GM12874 (cell line): ENCODE measurements around the gene TMEM39B.

ENCODE experiments used
- TF ChIP-seq, protein P1 (sequence below): IDR thresholded peaks from 2 replicates; pipeline ENCODE4 v1.5.1; 2011; ENCODE audit warnings: low read depth, mild to moderate bottlenecking, control low read depth, low read length, moderate library complexity; ENCODE audit not compliant: insufficient read depth

Gene TMEM39B

DNA sequence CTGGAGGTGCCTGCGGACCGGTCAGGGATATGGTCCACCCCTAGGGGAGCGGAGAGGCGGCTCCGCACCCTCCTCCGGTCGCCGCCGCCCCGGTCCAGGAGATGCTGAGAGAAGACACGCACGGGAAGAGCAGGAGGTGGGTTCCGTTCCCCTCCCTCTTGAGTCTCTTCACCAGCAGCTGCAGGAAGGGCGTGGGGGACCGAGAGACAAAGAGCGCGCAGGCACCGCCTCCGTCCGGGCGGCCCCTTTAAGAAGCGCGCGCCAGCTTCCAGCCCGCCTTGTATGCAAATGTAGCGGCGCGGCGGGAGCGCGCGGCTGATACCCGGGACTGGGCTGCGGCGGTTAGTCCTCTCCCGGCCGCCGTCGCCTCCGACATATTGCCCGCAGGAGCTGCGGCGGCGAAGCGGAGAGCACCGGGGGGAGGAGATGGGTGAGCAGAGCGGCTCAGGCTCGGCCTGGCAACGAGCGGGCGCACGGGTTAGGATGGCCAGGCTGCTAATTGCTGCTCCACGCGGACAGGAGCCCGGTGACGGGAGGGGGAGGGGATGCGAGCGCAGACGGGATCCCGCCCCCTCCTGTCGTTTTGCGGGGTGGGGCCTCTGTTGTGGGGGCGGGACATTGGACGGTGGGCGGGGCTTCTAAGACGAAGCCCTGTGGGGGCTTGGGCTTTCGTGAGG, at the start of gene TMEM39B:
TMEM39B (plus strand) TSS at position 318 of the 677 bp plus-strand sequence; CDS start at position 427, 109 bp downstream.
- TF ChIP-seq, protein P1, sequence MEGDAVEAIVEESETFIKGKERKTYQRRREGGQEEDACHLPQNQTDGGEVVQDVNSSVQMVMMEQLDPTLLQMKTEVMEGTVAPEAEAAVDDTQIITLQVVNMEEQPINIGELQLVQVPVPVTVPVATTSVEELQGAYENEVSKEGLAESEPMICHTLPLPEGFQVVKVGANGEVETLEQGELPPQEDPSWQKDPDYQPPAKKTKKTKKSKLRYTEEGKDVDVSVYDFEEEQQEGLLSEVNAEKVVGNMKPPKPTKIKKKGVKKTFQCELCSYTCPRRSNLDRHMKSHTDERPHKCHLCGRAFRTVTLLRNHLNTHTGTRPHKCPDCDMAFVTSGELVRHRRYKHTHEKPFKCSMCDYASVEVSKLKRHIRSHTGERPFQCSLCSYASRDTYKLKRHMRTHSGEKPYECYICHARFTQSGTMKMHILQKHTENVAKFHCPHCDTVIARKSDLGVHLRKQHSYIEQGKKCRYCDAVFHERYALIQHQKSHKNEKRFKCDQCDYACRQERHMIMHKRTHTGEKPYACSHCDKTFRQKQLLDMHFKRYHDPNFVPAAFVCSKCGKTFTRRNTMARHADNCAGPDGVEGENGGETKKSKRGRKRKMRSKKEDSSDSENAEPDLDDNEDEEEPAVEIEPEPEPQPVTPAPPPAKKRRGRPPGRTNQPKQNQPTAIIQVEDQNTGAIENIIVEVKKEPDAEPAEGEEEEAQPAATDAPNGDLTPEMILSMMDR: no peak

DNA sequence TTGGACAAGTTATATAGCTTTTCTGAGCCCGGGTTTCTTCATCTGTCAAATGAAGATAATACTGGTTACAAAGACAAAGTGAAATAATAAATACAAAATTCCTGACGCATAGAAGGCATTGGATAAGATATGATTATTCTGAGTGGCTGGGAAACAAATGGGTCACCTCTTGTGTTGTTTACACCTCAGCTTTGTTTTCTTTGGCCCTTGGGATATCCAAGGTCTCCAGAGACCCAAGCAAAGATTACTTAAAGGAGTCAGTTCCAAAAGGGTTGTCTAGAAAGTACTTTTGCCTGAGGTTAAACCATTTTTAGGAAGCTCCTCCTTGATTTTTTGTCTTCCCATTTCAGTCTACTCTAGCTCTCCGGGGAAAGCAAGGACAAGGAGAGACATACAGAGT, 49.4 kb upstream of the TMEM39B start:
- TF ChIP-seq, protein P1: no peak

DNA sequence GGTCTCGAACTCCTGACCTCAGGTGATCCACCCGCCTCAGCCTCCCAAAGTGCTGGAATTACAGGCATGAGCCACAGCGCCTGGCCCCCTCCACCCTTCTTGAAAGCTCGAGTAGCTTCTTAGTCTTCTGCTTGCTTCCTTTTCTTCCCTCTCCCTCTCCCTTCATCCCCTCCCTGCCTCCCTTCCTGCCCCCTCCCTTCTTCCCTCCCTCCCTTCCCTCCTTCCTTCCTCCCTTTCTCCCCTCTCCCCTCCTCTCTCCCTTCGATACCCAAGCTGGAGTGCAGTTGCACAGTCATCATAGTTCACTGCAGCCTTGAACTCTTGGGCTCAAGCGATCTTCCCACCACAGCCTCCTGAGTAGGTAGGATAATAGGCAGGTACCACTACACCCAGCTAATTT, 47.2 kb upstream of the TMEM39B start:
- TF ChIP-seq, protein P1: no peak

DNA sequence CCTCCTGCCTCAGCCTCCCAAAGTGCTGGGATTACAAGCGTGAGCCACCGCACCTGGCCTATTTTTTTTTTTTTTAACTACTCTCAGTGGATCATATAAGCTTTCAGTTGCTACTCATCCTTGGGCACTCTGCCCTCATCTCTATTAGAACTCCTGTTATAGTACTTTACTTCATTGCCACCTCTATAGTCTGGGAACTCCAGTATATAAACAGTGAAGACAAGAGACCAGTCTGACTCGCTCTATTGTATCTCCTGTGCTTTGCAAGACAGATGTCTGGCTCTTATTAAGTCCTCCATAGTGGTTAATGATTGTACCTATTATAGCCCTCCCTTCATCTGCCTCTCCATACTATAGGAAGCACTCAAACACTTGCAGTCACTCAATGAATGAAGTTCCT, 44.0 kb upstream of the TMEM39B start:
- TF ChIP-seq, protein P1: no peak

DNA sequence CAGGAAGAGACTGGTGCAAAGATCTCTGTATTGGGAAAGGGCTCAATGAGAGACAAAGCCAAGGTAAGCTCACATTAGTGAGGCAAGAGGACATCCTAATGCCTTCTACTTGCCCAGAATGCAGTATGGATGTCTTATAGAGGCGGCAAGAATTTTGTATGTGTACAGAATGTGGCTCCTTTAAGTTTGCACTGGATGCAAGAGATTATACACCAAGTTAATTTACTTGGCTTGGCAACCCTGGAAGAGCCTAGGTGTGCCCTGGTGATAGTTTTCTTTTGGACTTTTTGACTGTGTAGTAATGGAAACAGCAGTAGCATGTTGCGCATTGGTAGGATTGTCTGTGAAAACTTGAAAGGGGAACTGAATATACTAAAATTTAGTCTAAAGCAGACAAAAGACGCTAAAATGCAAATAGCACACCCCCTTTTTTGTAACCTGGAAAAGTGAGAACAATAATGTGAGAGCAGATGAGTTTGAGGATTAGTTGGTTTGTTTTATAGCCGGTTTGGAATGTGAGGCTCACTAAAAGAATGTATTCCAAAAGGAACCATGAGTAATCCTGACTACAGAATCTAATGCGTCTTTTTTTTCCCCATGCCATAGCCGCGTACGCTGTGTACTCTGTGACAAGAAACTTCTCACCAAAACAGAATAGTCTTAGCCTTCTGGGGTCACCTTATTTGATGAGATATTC, 41.0 kb upstream of the TMEM39B start:
- TF ChIP-seq, protein P1: no peak

DNA sequence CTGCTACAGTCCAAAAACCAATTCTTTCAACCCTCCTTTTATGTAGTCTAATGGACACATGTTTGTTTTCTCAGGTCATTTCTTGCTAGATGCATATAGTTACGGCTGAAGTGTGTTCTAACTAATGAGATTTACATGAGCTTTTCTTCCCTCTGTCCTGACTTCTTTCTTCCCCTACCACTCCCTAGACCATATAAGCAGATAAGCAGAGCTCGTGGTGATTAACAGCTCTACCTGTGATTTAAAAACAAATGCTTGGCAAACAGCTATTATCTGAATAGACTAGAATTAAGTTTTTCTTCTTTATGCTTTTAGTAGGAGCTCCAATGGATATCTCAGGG, 40.5 kb upstream of the TMEM39B start:
- TF ChIP-seq, protein P1: no peak

DNA sequence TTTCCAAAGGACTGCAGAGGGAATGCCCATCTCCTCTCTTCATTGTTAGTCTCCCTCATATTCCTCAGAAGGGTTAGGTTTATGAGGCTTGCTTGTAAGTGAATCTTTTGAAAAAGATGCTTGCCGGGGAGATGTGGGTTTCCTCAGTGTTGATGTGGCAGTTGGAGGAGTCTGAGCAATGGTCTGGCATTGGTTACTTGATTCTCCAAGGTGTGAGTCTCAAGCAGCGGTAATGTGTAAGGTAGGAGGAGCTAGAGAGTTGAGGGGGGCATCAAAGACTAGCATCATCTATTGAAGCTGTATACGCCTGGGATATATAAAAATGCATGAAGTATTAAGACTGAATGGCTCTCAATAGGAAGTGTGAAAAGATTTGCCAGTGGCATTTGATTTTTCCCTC, 37.6 kb upstream of the TMEM39B start:
- TF ChIP-seq, protein P1: no peak
